Testis (tissue), 3 donors: ENCODE measurements around the gene E2F1. TPM values are rescaled to one million over a fixed set of nuclear protein-coding genes. Genes with fewer than 3 reads are reported as not detected.

Experiments used
- DNase-seq: peaks from one replicate; pipeline ENCODE4 v3.0.0-alpha.2; 2019
- H3K27ac ChIP-seq, 2 donors: fragments of 200-600 bp; sonication (generic); one replicate each; pipeline ENCODE4 v1.5.1; 2019
- H3K27me3 ChIP-seq: fragments of 200-600 bp; sonication (generic); one replicate; pipeline ENCODE4 v1.5.1; 2019
- H3K36me3 ChIP-seq: fragments of 200-600 bp; sonication (generic); one replicate; pipeline ENCODE4 v1.5.1; 2017; ENCODE audit warnings: low read depth; ENCODE audit errors: missing control alignments
- H3K4me1 ChIP-seq: fragments of 200-600 bp; sonication (generic); one replicate; pipeline ENCODE4 v1.5.1; 2019
- H3K4me3 ChIP-seq, 2 donors: fragments of 200-600 bp; sonication (generic); one replicate each; pipeline ENCODE4 v1.5.1; 2017 to 2019
- H3K9me3 ChIP-seq: fragments of 200-600 bp; sonication (generic); one replicate; pipeline ENCODE4 v1.5.1; 2017
- POLR2A ChIP-seq: fragments of 450-650 bp; IDR thresholded peaks from one replicate; pipeline ENCODE4 v1.6.1; 2017; ENCODE audit warnings: antibody characterized with exemption, mild to moderate bottlenecking, moderate library complexity
- WGBS, 2 donors: methylation state at CpG; one replicate each; pipeline ENCODE4 v1.1.5; 2018; 5-methylcytosine and 5-hydroxymethylcytosine counted together
- intact Hi-C: fragments of 100-400 bp; cut with DNase I; formaldehyde crosslinking; loops from one replicate; pipeline ENCODE4 v1.15.1; 2023; ENCODE audit warnings: low total_unique reads
- polyA plus RNA-seq: library from polyadenylated mRNA; stranded (reverse); fragments of 350-450 nt; fragmentation: Illumina TruSeq; extraction: RNeasy Lipid Tissue Mini Kit (QIAGEN cat#74804); gene quantifications from one replicate; pipeline ENCODE4 v1.2.3, GENCODE V29; 2014; ENCODE audit warnings: low read depth, low replicate concordance; ENCODE audit not compliant: insufficient read depth
- total RNA-seq, 2 donors: library from RNA; depleted of rRNA; stranded (reverse); fragments of >200 nt; gene quantifications; one replicate each; pipeline ENCODE4 v1.2.3, GENCODE V29; 2016
- TF ChIP-seq, protein P1 (sequence below), 3 experiments: fragments of 450-650 bp in 2 of 3; fragments of 200-600 bp in 1 of 3; sonication (generic) in 1 of 3; IDR thresholded peaks; one replicate each; pipeline ENCODE4 v1.5.1; 2016 to 2019; ENCODE audit warnings: antibody characterized with exemption in 3 of 3, mild to moderate bottlenecking in 2 of 3, moderate library complexity in 1 of 3

The E2F1 gene
- total and polyA plus RNA-seq, 3 donors from 2014 or later = 16.9 to 22.8 (median 19.9) TPM

- no peaks in the 10 kb centered on the region for H3K27me3 ChIP-seq
- 81 to 90% methylated on average over 5 to 10 of the region's 10 CpGs for WGBS, 2 donors
- intact Hi-C loops = no loop called here
- peak within 1 kb of the TSS; percentile 72 to 75 for H3K27ac ChIP-seq
- no peak for TF ChIP-seq POLR2A
- TF ChIP-seq, protein P1, sequence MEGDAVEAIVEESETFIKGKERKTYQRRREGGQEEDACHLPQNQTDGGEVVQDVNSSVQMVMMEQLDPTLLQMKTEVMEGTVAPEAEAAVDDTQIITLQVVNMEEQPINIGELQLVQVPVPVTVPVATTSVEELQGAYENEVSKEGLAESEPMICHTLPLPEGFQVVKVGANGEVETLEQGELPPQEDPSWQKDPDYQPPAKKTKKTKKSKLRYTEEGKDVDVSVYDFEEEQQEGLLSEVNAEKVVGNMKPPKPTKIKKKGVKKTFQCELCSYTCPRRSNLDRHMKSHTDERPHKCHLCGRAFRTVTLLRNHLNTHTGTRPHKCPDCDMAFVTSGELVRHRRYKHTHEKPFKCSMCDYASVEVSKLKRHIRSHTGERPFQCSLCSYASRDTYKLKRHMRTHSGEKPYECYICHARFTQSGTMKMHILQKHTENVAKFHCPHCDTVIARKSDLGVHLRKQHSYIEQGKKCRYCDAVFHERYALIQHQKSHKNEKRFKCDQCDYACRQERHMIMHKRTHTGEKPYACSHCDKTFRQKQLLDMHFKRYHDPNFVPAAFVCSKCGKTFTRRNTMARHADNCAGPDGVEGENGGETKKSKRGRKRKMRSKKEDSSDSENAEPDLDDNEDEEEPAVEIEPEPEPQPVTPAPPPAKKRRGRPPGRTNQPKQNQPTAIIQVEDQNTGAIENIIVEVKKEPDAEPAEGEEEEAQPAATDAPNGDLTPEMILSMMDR (IDR thresholded peaks at IDR 0.05) = no peak
- no peaks in the 10 kb centered on the region for H3K36me3 ChIP-seq
- H3K4me3 ChIP-seq = peak within 1 kb of the TSS; percentile 57 to 75
- no peaks in the 10 kb centered on the region for H3K9me3 ChIP-seq
- peaks cover 19% of the 10 kb centered on the region for H3K4me1 ChIP-seq
- DNase-seq = no peak
Observed at GRCh38 chr20:33662172-33662571, 24.0 kb downstream of the E2F1 start, which contains the start of gene C20orf144. Gene C20orf144, plus strand, starts transcription at chr20:33662327. Its CDS starts 19 bp downstream, at chr20:33662346.

DNA sequence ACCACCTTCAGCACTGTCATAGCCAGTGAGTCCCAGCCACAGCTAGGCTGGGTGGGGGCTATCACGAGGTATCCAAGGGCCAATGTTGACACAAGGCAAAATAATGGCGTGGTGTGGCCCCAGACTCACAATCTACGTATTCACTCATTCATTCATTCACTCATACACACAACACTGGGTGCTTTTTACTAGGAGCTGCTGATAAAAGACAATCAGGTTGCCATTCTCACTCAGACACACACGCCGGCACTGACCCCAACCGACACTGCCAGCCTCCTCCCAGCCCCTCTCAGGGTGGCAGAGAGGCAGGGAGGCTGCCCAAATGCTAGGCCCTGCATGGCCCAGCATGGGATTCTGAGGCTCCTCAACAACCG is 25.5 kb downstream of the E2F1 start:
- H3K36me3 ChIP-seq = no peaks in the 10 kb centered on the region
- no peak for DNase-seq
- no peak overlapping the region for H3K27ac ChIP-seq
- TF ChIP-seq POLR2A = no peak
- TF ChIP-seq, protein P1 (IDR thresholded peaks at IDR 0.05) = no peak
- H3K4me3 ChIP-seq = no peak overlapping the region
- H3K27me3 ChIP-seq = no peaks in the 10 kb centered on the region
- 91 to 95% methylated on average over 7 of the region's 7 CpGs for WGBS, 2 donors
- intact Hi-C loops = no loop called here
- H3K4me1 ChIP-seq = peaks cover 15% of the 10 kb centered on the region
- no peaks in the 10 kb centered on the region for H3K9me3 ChIP-seq

DNA sequence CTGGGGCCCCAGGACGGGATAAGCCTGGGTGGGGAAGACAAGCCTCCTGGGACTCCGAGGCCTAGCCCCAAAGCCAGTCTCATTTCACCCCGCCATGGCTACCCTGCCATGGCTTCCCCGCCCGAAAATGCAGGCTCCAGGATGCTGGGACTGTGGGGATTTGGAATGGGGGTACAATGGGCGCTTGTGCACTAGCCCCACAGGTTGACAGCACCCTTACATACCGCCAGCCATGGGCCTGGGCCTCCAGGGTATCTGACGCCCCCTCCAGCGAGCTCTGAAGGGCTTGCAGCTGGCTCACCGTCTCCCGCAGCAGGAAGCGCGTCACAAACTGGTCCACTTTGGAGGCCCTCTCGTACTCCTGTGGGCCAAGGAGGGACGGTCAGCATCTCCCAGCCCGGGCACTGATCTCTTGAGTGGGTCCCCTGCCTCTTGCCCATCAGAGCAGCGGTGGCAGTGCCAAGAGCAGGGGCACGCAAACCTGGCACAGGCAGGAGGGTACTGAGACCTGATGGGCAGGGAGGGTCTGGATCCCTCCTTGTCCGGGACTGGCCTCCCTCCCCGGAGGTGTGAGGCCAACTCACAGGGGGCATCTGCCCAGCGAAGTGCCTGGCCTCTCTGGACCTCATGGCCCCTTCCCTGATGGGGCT is 26.0 kb downstream of the E2F1 start:
- Histone ChIP-seq H3K4me1 (peaks cover 15% of the 10 kb centered on the region), H3K9me3 (no peaks in the 10 kb centered on the region), H3K27ac (no peak overlapping the region), H3K4me3 (no peak overlapping the region), H3K36me3 (no peaks in the 10 kb centered on the region), H3K27me3 (no peaks in the 10 kb centered on the region)
- TF ChIP-seq, protein P1 (IDR thresholded peaks at IDR 0.05) = no peak
- no peak for TF ChIP-seq POLR2A
- 92% methylated on average over 7 to 20 of the region's 21 CpGs for WGBS, 2 donors
- DNase-seq = no peak
- intact Hi-C loops = no loop called here

DNA sequence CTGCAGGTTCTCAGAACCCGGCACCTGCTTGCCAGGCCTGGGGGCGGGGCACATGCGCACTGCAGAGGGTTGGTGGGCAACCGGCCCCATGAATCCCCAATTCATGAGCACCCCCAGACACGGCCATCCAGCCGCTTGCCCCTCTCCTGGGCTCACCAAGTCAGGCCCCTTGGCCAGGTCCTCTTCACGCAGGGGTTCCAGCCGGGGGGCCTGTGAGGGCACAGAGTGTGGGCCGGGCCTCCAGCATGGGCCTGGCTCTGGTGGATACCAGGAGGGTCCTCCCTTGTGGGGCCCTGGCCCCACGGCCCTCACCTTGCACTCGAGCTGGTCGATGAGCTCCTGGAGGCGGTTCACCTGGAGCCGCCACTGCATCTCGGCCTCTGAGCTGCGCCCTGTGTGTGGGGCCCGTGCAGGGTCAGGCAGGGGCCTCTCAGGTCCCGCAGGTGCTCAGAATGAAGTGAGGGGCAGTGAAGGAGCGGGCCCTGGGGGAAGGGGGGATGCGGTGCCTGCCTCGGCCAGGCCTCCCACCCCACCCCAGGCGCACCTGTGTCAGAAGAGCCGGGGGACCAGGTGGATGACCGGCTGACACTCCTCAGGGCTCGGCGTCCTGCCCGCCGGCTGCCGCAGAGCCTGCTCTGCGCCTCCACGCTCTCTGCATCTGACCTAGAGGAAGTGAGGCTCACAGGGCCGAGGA is 26.7 kb downstream of the E2F1 start:
- DNase-seq = no peak
- intact Hi-C loops = no loop called here
- H3K27ac ChIP-seq = no peak overlapping the region
- no peaks in the 10 kb centered on the region for H3K9me3 ChIP-seq
- no peaks in the 10 kb centered on the region for H3K27me3 ChIP-seq
- H3K36me3 ChIP-seq = no peaks in the 10 kb centered on the region
- TF ChIP-seq POLR2A = no peak
- peaks cover 15% of the 10 kb centered on the region for H3K4me1 ChIP-seq
- no peak overlapping the region for H3K4me3 ChIP-seq
- 91 to 94% methylated on average over 12 to 28 of the region's 32 CpGs for WGBS, 2 donors

DNA sequence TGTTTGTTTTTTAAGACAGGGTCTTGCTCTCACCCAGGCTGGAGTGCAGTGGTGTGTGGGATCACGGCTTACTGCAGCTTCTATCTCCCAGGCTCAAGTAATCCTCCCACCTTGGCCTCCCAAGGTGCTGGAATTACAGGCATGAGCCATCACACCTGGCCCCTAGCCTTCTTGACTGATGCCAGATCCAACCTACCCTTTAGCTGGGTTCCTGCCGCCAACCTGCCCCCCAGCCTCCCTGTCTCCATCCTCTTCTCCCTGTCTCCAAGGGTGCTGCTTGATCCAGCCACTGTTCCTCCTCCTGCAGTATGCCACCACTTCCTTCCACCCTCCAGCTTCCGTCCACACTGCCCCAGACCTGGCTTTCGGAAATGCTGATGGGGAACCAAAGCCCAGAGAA is 27.3 kb downstream of the E2F1 start:
- Histone ChIP-seq H3K4me1 (peaks cover 10% of the 10 kb centered on the region), H3K4me3 (no peak overlapping the region), H3K27ac (no peak overlapping the region), H3K9me3 (no peaks in the 10 kb centered on the region), H3K36me3 (no peaks in the 10 kb centered on the region), H3K27me3 (no peaks in the 10 kb centered on the region)
- no peak for TF ChIP-seq POLR2A
- TF ChIP-seq, protein P1 (IDR thresholded peaks at IDR 0.05) = no peak
- intact Hi-C loops = no loop called here
- DNase-seq = no peak
- 92 to 100% methylated on average over 4 of the region's 4 CpGs for WGBS, 2 donors
